NCI-H526 (cell line): ENCODE data around the gene DPRX.
"Not testable (repeated sequence)": the region's sequence is repeated elsewhere in the genome, so short reads cannot be mapped to it uniquely, and the experiment has no call there.

ENCODE experiments used
- DNase-seq, 2 experiments: peaks; one replicate each; lab custom pipeline; 2025; lab: John Stamatoyannopoulos, UW

DPRX gene

GRCh38 chr19:53647350-53647749, 15.6 kb downstream of the DPRX start:
- DNase-seq = no peak

DNA sequence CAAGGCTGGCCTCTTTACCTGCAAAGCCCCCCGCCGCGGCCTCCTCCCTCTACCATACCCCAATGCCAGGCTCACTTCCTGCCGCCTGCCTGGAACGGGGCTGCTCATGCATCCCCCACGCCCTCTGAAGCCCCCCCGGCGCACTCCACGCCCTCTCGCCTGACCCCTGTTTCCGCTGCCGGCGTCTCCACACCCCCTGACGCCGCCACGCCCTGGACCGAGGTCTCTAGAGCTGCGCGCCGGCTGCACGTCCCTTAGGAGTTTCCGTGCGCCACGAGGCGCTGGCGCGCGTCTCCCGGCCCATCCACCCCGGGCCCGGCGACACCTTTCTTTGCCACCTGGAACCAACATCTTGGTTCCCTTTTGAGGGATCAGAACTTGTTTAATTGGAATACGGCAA, 16.0 kb downstream of the DPRX start:
- DNase-seq = no peak

DNA sequence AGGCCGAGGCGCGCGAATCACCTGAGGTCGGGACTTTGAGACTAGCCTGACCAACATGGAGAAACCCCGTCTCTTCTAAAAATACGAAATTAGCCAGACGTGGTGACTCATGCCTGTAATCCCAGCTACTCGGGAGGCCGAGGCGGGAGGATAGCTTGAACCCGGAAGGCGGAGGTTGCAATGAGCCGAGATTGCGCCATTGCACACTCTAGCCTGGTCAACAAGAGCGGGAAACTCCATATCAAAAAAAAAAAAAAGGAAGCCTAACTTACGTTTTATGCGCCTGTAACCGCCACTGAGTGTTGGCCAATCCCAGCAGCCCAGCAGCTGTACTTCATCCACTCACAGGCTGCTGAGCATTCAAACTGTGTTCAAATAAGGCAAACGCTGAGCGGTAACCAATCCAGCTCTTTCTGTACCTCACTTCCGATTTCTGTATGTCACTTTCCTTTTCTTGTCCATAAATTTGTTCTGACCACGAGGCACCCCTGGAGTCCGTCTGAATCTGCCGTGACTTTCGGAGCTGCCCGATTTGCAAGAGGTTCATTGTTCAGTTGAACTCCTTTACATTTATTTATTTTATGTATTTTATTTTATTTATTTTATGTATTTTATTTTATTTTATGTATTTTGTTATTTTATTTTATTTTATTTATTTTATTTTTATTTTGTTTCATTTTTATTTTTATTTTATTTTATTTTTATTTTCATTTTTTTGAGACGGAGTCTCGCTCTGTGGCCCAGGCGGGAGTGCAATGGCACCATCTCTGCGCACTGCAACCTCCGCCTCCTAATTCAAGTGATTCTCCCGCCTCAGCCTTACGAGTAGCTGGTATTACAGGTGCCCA, 18.2 kb downstream of the DPRX start:
- no peak for DNase-seq

DNA sequence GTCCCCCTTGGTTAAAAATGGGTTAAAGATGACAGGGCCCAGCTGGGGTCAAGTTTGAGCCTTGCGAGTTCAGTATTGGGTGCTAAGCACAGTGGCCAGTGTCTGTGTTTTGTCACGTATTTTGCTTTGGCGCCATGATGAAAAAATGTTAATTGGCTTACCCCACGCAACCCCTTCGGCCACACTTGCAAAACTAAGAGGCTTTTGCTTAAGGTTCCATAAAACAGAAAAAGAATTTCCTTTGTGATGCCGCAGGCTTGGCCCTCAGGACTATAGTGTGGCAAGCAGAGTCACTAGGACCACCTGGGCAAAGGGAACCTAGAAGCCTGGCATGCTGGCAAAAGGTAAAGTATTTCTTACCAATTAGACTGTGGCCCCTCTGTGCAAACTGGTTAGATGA, 20.7 kb downstream of the DPRX start:
- no peak for DNase-seq

DNA sequence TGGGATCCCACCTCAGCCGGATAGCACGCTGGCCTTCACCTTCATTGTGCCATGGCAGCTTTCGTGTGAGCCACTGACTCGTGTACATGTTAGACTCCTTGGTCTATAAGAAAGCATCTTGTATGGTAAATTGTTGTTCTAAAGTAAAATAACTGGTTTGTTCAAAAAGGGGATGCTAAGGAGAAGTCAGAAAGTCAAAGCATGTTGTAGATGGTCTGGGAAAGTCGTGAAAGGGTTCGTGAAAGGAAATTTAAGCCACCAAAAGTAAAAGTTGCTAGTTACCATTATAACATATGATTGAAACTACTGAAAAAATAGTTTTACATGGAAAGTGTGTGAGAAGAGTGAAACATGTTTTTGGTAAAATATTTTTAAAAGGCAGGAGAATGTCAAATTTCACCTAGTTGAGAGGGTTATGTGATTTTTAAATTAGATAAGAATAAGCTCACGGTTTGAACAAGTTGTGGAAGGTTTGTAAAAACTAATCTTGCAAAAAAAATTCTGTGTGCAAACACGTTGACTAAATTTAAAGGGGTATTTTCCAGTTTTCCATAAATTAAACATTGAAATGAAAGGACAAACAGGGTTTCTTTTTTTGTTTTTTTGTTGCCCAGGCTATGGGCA, 23.4 kb downstream of the DPRX start:
- DNase-seq = no peak

GRCh38 chr19:53657330-53657729, 25.5 kb downstream of the DPRX start:
- no peak for DNase-seq

- DNase-seq = no peak
Measured at GRCh38 chr19:53657778-53658177, 26.0 kb downstream of the DPRX start.

GRCh38 chr19:53659292-53659691, 27.5 kb downstream of the DPRX start:
- peak in 1 of 2 experiments; percentile 50 for DNase-seq

- DNase-seq = no peak
Measured at GRCh38 chr19:53660584-53660983, 28.8 kb downstream of the DPRX start.

DNA sequence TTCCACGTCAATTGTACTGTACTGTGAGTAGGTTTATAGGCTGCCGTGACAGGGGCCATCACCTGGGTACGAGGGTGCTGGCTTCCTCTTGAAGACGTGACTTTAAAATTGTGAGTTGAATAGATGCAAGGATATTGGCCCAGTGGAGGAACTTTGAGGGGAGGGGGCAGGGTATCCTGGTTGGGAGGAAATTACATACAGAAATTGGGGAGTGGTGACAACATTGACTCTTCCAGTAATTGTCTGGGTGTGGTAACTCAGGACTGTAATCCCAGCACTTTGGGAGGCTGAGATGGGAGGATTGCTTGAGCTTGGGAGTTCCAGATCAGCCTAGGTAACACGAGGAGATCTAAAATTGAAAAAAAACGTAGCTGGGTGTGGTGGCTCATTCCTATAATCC, 30.4 kb downstream of the DPRX start:
- DNase-seq = no peak

GRCh38 chr19:53664152-53664551, 32.4 kb downstream of the DPRX start:
- no peak for DNase-seq

GRCh38 chr19:53664760-53665159, 33.0 kb downstream of the DPRX start:
- DNase-seq = no peak

DNA sequence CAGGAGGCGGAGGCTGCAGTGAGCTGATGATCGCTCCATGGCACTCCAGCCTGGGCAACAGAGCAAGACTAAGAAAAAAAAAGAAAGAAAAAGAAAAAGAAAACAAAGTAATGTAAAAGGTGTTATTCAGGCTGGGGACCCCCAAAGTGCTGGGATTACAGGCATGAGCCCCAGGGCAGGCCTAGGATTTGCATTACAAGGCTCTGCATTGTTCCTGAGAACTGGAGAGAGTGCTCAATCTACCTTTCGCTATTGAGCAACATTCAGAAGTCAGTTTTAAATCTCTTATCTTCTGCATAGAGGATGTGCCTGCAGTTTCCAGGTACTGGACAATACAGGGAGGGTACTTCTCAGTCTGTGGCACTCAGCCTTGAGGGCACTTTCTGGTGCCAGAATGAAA, 34.5 kb downstream of the DPRX start:
- not testable (repeated sequence) for DNase-seq

DNA sequence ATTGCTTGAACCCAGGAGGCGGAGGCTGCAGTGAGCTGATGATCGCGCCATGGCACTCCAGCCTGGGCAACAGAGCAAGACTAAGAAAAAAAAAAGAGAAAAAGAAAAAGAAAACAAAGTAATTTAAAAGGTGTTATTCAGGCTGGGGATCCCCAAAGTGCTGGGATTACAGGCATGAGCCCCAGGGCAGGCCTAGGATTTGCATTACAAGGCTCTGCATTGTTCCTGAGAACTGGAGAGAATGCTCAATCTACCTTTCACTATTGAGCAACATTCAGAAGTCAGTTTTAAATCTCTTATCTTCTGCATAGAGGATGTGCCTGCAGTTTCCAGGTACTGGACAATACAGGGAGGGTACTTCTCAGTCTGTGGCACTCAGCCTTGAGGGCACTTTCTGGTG, 37.0 kb downstream of the DPRX start:
- not testable (repeated sequence) for DNase-seq

DNA sequence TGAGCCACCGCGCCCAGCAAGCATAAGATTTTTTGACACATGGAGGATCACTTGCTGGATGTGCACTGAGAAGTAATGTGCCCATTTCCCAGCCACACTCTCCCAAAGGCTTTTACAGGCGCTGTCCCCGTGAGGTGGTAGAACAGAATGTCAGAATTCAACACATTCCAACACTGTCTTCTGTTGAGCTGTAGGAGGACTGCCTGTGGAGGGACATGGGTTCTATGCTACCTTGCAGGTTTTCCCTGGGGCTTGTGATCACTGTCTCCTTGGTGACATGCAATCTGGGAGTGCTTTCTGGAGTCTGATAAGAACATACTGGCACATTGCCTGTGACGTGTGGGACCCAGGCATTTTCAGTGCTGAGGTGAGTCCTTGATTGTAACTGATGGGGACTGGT, 38.5 kb downstream of the DPRX start:
- DNase-seq = no peak

DNA sequence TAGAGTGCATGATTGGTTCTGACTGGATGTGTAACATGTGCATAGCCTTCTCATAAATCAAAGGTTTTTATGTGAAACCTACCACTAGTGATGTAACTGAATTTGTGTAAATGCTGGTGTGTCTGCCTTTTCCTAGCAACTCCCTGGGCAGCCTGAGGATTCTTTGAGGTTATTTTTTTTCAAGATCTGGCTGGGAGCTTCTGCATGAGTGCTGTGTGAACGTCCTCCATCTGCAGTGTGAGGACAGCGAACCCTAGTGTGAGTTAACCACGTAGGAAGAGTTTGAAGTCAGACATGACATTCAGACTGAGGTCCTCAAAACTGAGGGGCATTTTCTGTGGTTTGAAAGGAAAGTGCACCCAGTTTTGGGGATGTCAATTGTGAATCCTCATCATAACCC, 39.9 kb downstream of the DPRX start:
- DNase-seq = no peak
